PFSK-1 (cell line): ENCODE results near the gene RWDD3.

Source experiments
- POLR2AphosphoS5 ChIP-seq: IDR thresholded peaks from 2 replicates; pipeline ENCODE4 v1.6.1; 2012; ENCODE audit warnings: low read depth, mild to moderate bottlenecking, control low read depth, low read length, moderate library complexity
- TAF1 ChIP-seq: IDR thresholded peaks from 2 replicates; pipeline ENCODE4 v1.6.1; 2012; ENCODE audit warnings: low read length, control low read depth, borderline replicate concordance; ENCODE audit not compliant: insufficient read depth
- TF ChIP-seq, protein P1 (sequence below), 2 experiments: IDR thresholded peaks; 2 replicates each; pipeline versions ENCODE4 v1.6.1 to v1.8.0; 2011 to 2012; ENCODE audit warnings: low read depth in 2 of 2, low read length in 2 of 2, control low read depth in 1 of 2, inconsistent platforms in 1 of 2, mild to moderate bottlenecking in 1 of 2, moderate library complexity in 1 of 2; ENCODE audit not compliant: insufficient read depth in 1 of 2

DNA sequence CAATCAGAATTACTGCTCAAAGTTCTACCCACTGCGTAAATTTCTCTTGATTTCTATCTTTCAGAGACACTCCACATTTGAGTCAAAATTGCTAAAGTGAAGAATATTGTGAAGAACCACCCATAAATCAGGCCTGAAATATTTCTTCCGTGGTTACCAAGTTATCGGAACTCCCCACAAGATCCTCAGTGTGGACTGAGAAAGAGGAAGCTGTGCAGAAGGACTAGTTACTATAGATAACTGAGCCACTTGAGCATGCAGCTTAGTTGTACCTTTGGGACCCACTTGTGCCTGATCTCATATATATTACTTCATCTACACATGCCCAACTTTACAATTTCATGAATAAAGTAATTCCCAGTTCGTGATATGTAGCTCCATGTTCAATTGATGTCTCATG lies 18.4 kb downstream of the RWDD3 start:
- TF ChIP-seq TAF1 (no peak), POLR2AphosphoS5 (no peak)
- TF ChIP-seq, protein P1, sequence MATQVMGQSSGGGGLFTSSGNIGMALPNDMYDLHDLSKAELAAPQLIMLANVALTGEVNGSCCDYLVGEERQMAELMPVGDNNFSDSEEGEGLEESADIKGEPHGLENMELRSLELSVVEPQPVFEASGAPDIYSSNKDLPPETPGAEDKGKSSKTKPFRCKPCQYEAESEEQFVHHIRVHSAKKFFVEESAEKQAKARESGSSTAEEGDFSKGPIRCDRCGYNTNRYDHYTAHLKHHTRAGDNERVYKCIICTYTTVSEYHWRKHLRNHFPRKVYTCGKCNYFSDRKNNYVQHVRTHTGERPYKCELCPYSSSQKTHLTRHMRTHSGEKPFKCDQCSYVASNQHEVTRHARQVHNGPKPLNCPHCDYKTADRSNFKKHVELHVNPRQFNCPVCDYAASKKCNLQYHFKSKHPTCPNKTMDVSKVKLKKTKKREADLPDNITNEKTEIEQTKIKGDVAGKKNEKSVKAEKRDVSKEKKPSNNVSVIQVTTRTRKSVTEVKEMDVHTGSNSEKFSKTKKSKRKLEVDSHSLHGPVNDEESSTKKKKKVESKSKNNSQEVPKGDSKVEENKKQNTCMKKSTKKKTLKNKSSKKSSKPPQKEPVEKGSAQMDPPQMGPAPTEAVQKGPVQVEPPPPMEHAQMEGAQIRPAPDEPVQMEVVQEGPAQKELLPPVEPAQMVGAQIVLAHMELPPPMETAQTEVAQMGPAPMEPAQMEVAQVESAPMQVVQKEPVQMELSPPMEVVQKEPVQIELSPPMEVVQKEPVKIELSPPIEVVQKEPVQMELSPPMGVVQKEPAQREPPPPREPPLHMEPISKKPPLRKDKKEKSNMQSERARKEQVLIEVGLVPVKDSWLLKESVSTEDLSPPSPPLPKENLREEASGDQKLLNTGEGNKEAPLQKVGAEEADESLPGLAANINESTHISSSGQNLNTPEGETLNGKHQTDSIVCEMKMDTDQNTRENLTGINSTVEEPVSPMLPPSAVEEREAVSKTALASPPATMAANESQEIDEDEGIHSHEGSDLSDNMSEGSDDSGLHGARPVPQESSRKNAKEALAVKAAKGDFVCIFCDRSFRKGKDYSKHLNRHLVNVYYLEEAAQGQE (IDR thresholded peaks at IDR 0.05; ENCODE audit: insufficient read depth in 1 of 2, low read depth in 2 of 2, low read length in 2 of 2), result no peak
